HG03469 (cell line): ENCODE data around the gene MACROD2.

Experiments
- ATAC-seq: cut with Tn5 transposase; IDR thresholded peaks from one replicate; pipeline ENCODE4 v1.9.1; 2021; ENCODE audit warnings: mild to moderate bottlenecking, moderate library complexity, moderate number of reproducible peaks; ENCODE audit not compliant: unreplicated experiment

The MACROD2 gene

DNA sequence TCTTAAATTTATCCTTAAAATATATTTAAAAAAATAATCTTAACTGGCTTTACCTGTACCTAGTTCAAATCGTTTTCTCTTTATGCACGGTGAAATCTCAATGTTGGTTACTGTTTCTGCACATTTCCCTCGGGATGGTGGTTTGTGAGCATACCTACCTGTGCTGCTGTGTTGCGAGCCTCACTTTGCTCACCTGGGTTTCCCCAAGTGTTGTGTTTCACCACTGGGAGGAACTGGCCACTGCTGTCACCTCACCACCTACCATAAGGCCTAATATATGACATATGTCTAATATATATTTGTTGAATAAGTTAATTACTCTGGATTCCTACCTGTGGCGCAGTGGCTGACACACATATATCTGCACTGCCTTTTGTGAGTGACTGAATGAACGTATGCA, 835.6 kb downstream of the MACROD2 start:
- ATAC-seq, result no peak

DNA sequence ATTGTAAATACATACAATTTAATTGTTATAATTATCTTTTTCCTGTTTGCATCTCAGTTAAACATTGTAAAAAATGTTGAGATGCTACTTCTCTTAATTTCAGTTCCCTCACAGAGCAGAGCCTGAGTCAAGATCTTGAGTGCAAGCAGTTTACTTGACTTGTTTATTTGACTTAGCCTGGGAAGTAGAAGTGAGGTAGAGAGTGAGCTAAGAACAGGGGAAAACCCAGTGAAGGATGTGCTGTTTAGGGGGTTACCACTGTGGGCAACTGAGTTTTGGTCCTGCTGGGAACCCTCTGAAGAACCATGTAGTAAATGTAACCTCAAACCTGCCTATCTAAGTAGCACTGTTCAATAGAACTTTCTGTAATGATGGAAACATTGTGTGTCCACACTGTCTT, 837.3 kb downstream of the MACROD2 start:
- ATAC-seq, result peak; percentile 54

DNA sequence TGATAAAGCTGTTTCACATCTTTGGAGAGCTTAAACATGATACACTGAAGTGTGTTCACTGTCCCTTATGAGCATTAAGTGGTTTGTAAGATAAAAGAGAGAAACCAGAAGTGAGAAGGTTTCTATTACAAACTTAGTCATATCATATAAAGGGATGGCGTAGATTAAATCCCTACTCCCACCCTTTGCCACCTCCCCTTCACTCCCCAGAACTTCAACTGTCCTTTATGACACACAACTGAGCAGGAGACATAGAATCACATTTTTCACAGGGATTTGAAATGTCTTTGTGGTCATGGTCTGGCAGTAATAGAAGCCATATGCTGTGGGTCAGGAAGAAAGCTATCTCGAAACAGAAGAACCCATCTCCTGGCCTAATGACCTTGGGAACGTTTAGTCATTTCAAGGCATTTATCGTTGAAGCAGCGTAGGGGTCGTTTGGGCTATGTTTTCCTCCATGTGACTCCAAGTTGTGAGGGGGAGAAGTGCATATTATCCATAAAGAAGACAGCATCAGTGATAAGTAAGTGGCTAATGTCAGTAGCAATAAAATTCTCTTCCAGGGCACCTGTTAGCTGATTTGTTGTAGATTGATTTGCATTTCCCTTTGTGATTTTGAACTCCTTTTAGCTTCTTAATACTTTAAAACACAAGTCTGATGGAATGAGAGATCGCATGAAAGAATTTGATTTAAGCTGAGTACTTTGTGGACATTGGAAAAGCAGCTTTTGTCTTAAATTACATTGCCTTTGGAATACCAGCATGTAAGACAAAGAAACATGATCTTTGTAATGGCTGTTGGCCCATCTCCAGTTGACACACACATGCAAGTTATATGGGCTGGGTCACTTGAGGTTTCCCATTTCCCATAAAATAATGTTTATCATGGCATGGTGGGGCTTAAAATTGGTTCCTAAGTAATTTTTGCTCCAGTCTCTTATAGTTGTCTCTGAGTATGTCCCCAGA, 843.6 kb downstream of the MACROD2 start:
- peak; percentile 92 for ATAC-seq

DNA sequence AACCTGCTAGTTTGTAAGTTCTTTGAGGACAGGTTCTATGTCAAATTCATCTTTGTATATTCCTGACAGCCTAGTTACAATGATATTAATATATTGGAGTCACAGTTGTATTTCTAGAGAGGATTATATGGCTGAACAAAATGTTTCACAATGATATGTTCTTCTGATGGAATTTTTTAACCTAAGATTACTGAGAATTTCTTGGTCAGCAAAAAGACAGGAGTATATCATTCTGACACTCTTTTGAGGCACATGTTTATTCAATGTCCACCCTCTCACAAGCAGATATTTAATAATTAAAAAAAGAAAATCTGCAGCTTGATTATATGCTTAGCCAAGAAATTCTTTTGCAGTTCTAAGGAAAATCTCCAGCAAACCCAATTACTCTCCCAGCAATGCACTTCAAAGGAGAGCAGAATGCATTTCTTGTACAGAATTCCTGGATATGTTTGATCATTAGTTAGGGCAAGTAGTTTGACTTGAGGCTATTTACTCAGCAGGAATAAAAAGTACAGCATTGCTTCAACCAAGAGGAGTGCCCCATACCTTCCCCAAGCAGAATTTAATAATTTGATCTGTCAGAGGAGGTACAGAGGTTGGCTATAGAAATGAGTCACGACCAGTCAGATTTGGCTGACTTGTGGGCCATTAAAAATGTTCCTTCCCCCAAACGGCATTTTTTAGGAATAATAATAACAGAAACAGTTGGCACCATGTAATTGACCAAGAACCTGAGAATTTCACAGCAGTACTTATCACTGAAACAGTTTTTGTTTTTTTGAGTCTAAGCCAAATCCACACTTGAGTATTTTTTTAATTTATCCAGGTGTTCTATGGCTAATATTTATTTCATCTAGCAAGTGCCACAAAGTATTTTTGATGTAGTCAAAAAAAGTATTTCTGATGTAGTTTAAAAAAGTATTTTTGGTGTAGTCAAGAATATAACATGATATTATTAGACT, 850.2 kb downstream of the MACROD2 start:
- no peak for ATAC-seq

DNA sequence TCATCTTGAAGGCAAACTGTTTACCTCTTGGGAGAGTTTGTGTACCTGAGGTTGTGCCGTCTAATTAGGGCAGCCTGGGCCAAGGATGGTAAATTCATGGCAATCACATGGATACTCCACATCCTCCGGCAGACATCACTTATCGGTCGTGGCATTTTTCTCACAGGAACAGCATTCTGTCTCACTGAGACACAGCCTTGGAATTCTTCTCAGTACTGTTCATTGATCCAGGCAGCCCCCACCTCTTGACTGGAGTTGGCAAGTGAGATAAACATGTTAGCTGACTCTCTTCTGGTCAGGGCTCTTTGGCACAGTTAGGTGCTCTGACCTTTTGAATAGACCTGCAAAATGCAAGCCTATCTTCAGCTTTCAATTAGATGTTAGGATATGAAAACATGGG, 853.5 kb downstream of the MACROD2 start:
- ATAC-seq, result no peak

DNA sequence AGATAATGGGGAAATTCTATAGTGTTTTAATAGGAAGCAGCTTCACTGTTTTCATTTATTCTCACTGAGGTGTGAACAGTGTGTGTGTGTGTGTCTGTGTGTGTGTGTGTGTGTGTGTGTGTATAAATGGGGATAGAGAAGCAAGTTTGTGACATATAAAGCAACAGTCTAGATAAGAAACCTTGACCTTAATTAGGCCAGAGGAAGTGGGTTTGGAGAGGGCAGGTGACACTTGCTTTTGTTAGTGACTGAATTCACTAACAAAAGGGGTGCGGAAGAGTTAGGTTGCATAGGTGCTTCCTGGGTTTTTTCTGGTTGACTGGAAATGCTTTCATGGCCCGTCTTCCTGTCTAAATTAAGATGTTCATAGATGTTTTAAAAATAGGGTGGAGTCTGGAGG, 857.8 kb downstream of the MACROD2 start:
- ATAC-seq, result no peak

DNA sequence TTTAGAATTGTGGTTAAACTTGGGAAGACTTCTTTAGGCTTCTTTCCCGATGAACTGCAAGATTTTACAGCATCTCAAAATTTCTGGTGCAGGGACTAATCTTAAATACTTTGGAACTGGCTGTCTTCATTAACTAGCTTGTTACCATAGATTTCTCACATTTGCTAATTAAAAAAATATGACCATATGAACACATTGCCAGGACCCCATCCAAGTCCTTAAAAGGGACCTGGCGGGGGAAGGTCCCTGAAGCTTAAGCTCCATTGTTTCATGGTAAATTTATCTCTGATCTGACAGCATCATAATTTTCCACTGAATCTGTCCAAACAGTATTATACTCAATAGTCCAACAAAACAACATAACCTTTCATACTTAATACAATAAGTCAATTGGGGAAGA, 859.9 kb downstream of the MACROD2 start:
- ATAC-seq, result no peak

DNA sequence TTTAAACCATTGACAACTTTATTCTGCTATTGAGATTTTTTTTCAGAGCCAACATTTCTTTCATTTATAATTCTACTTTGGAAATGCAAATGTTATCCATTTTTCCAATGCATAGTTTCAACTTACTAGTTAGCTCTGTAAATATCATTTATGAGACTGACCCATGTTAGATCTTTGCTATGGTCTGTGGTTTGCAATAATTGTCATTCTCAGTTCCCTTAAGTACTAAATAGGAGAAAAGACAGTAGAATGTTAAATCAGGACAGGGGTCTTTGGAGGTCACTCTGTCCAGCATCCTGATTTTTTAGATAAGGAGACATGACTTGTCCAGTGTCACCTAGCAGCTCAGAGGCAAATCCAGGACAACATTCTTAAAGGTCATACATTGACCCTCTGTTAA, 864.3 kb downstream of the MACROD2 start:
- no peak for ATAC-seq

DNA sequence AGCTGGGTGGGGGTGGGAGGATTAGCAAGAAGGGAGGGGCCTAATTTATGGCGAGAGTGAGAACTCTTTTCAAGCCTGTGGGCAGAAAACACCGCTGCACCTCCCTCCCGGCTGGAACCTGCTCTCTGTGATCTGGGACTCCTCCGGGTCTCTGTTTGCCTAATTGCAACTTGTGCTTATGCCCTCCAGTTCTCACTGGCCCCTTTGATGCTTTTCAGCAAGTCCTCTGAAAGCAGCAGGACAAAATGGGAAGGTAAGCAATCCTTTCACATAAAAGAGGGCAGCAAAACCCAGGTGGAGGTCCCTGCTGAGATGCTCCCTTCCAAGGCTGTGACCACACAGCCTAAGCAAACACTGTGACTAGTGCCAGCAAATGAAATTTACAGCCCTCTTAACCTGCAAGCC, 865.1 kb downstream of the MACROD2 start:
- ATAC-seq, result no peak

DNA sequence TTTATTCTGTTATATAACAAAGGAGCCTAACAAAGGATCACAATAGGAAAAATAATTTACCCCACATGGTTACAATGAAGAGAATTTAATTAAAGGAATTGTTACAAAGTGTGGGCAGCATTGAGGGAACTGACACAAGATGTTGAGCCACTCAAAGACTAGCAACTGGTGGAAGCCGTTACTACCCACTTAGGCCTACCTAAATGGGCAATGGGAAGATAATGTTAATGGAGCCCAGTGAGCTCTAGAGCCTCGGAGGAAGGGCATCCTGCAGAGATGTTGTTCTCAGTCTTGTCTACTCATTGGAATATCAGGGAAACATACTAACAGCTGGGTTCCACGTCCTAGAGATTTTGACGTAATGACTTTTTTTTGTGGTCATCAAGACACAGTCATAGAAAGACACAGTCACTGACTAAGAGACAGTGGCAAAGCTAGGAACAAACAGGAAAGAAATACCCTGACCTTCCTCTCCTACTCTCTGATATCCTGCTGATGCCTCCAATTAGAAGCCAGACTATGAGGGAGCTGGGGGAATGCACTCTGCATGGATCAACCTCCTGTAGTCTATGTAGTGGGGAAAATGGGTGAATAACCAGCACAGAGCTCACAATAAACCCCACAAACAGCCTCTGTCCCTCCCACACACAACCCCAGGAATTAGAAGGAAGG, 865.8 kb downstream of the MACROD2 start:
- no peak for ATAC-seq

DNA sequence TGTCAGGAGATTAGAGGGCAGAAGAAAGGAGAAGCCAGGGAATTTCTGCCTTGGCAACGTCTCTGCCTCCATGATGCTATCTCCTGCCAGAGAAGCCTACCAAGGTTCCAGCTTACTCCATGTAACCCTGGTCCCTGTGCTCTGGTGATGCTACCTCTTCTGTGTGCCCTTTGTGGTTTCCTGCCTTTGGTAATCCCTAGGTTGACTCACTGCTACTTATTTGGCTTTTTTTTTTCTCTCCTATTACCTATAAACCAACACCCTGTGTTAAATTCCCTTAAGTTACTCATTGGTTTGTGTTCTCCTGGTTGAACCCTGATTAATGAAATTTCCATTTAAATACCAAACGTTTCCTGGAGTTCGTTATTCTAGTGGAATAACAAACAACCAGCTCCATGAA, 869.9 kb downstream of the MACROD2 start:
- no peak for ATAC-seq

DNA sequence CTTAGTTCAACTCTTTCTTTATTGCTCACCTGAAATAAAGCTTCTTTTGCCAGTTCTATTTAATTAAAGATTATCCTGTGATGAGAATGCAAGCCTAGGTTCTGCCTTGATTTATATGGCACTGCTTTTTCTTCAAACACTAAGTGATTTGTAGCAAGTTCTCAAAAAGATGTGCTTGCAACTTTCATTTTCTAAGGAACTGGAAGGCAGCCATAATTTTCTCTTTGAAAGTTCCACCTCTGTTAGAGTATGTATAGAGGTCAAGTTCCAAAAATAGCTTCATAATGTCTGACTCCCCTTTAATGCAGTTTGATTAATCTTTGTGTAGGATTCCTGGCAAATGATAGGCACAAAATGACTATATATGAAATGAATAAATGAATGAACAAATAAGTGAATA, 870.4 kb downstream of the MACROD2 start:
- ATAC-seq, result no peak

DNA sequence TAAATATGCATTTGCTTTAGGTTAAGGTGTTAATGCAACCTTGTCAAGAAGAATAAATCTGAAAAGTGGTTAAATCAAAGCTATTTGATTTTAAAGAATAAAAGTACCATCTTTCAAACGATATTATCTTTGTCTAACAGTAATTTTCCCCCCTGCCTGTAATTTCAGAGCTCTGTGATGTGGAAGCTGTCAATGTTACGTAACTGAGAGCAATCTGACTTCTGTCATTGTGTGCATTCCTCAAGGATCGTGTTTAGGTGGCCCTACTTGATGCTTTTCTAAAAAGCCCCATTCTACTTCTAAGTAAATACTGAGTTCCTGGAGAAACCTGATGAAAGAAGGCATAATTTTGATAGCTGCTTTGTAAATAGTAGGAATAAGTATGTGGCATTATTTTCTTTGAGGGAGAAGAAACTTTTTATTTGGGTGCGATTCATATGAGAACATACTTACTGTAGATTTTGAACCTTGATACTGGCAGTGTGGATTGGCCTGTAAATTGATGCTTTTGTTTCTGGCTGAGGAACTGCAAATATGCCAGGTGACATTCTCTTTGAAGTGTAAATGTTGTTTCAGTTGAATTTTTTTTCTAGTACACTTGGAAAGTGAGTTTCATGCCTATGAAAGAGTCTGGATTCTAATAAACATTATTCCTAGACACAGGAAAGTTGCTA, 871.7 kb downstream of the MACROD2 start:
- no peak for ATAC-seq

DNA sequence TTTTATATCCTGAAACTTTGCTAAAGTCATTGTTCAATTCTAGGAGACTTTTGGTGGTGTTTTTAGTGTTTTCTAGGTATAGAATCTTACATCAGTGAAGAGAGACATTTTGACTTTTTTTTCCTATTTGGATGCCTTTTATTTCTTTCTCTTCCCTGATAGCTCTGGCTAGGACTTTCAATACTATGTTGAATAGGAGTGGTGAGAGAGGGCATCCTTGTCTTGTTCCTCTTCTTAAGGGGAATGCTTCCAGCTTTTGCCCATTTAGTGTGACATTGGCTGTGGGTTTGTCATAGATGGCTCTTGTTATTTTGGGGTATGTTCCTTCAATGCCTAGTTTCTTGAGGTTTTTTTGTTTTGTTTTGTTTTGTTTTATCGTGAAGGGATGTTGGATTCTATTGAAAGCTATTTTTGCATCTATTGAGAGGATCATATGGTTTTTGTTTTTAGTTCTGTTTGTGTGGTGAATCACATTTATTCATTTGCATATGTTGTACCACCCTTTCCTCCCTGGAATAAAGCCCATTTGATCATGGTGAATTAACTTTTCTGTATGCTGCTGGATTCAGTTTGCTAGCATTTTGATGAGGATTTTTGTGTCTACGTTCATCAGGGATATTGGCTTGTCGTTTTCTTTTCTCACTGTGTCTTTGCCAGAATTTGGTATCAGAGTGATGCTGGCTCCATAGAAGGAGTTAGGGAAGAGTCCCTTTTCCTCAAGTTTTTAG, 882.1 kb downstream of the MACROD2 start:
- ATAC-seq, result no peak

DNA sequence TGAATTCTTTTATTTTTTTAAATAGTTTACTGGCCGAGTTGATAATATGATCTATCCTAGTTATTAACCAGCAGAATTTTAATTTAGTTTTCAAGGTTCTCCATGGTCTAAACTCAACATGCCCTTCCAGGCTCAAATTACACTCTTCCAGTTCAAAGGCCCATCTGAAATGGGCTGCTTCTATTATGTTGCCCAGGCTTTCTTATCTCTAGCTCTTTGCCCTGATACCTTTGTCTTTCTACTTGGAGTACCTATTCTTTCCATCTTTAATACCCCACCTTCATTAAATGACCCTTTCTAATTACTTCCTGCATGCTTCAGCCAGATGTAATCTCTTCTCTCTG, 883.3 kb downstream of the MACROD2 start:
- ATAC-seq, result no peak

DNA sequence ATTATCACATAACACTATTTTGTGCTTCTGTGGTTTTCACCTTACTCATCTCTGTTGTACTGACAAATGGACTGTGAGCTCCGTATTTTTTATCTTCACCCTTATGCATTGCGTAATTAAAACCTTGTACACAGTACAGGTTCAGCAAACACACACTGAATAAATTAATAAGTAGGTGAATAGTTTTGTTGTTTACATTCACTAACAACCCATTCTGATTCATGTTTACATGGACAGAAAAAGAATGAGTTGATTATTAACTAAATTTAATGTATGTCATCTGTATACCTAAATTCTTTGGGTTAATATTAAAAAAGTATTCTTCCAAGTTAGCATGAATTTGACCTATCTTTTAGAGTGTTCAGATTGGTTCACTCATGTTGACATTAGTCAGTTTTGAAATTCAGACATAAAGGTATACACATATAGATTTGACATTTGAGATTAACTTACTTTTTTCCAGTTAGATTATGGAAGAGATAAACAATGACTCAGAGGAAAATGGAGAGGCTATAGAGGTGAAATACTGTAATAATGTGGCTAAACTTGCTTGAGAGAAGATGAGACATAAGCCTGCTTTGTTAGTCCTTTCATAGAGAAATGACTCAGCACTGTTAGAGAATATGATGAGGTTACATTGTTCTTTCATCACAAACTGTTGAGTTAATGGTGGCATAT, 883.8 kb downstream of the MACROD2 start:
- ATAC-seq, result peak; percentile 67

DNA sequence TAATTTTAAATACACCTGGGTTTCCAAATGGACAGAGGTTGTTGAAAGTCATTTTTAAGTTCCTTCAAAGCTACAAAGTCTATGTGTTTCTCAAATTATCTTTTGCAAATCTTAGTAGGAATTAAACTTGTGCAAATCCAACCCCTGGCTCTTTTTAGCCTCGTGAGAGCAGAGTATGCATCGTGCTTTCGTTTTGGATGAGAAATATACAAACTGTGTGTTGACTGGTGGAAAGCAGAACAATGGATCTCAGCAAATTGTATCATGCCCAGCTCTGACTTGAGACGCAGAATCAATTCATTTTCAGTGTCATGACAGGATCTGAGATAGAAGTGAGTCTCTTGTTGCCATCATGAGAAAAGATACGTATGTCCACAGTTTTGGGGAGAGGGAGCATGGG, 884.5 kb downstream of the MACROD2 start:
- ATAC-seq, result no peak

DNA sequence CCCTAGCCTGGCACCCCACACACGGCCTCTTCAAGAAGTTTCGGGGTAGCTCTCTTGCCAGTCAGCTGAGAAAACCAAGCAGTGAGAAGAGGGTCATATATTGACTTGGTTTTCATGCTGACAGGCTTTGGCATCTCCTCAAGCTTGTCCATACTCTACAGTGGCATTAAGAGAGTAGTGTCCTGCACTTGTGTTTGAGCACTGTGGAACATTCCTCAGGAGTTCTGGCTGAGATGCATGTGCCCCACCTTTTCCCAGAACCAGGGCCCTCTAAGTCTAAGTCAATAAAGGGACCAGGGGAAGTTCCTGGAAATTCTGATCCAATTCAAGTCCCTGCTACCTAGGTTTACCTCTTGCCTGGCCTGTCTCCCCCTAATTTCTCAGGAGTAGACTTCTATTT, 886.2 kb downstream of the MACROD2 start:
- ATAC-seq, result no peak

DNA sequence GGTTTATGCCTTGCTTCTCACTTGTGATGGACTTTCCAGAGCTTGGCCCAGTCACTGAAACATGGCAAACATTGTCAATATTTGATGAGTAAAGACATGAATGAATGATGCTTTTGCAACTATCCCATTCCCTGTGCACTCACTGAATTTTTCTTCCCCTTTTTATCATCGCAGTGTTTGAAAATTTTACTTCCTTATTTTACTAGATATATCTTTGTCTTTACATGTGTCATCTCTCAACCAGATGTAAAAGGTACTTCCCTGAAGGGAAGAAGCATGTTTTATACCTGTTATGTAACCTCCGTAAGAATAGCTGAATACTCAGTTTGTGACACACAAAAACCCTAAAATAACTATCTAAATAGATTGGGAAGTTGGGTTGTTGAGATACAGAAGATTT, 886.8 kb downstream of the MACROD2 start:
- no peak for ATAC-seq
